Hepatocyte (in vitro differentiated cells): ENCODE measurements around the gene BRCA1. TPM values are rescaled to one million over a fixed set of nuclear protein-coding genes. Genes with fewer than 3 reads are reported as not detected.
A peak's percentile ranks its signal among the peaks of the same experiment; 100 is the strongest.

Source experiments
- DNase-seq: peaks from one replicate; pipeline ENCODE4 v3.0.0-alpha.2; 2016; ENCODE audit warnings: low spot score
- H2AFZ ChIP-seq: fragments of 200-600 bp; sonication (generic); 2 replicates; pipeline ENCODE4 v1.6.0; 2016; ENCODE audit warnings: antibody characterized with exemption, mild to moderate bottlenecking
- H3K27ac ChIP-seq: fragments of 200-600 bp; sonication (generic); 2 replicates; pipeline ENCODE4 v1.5.1; 2016; ENCODE audit warnings: mild to moderate bottlenecking
- H3K27me3 ChIP-seq: fragments of 200-600 bp; sonication (generic); 2 replicates; pipeline ENCODE4 v1.6.1; 2016
- H3K36me3 ChIP-seq: fragments of 200-600 bp; sonication (generic); replicated peaks from 2 replicates; pipeline ENCODE4 v1.5.1; 2016; ENCODE audit warnings: low read depth; ENCODE audit not compliant: insufficient read depth
- H3K4me1 ChIP-seq: fragments of 200-600 bp; sonication (generic); 2 replicates; pipeline ENCODE4 v1.5.1; 2016; ENCODE audit warnings: mild to moderate bottlenecking, moderate library complexity; ENCODE audit not compliant: insufficient read depth
- H3K4me2 ChIP-seq: fragments of 200-600 bp; sonication (generic); 2 replicates; pipeline ENCODE4 v1.6.0; 2016
- H3K4me3 ChIP-seq: fragments of 200-600 bp; sonication (generic); 2 replicates; pipeline ENCODE4 v1.5.1; 2016; ENCODE audit warnings: mild to moderate bottlenecking
- H3K79me2 ChIP-seq: fragments of 200-600 bp; sonication (generic); 2 replicates; pipeline ENCODE4 v1.6.0; 2017; ENCODE audit warnings: mild to moderate bottlenecking
- H3K9me2 ChIP-seq: fragments of 200-600 bp; sonication (generic); replicated peaks from 2 replicates; pipeline ENCODE4 v1.6.0; 2017; ENCODE audit warnings: mild to moderate bottlenecking; ENCODE audit not compliant: insufficient read depth
- H3K9me3 ChIP-seq: fragments of 200-600 bp; sonication (generic); 2 replicates; pipeline ENCODE4 v1.5.1; 2016; ENCODE audit warnings: low read depth, mild to moderate bottlenecking
- H4K20me1 ChIP-seq: fragments of 200-600 bp; sonication (generic); 2 replicates; pipeline ENCODE4 v1.6.0; 2016; ENCODE audit warnings: mild to moderate bottlenecking; ENCODE audit not compliant: insufficient read depth, poor library complexity, severe bottlenecking
- CTCF ChIP-seq: fragments of 200-600 bp; sonication (generic); IDR thresholded peaks from 2 replicates; pipeline ENCODE4 v1.5.1; 2016; ENCODE audit warnings: antibody characterized with exemption, mild to moderate bottlenecking; ENCODE audit not compliant: poor library complexity
- EZH2 ChIP-seq: fragments of 200-600 bp; sonication (generic); IDR thresholded peaks from 2 replicates; pipeline ENCODE4 v1.6.1; 2016; ENCODE audit warnings: antibody characterized with exemption, mild to moderate bottlenecking, borderline replicate concordance
- EZH2phosphoT487 ChIP-seq: fragments of 200-600 bp; sonication (generic); IDR thresholded peaks from one replicate; pipeline ENCODE4 v1.6.1; 2018; ENCODE audit warnings: antibody characterized with exemption, mild to moderate bottlenecking, low read depth, moderate library complexity; ENCODE audit not compliant: unreplicated experiment, severe bottlenecking
- WGBS: methylation state at CpG from one replicate; pipeline ENCODE4 v1.1.6; 2016; ENCODE audit warnings: low lambda C conversion rate; ENCODE audit errors: missing lambda C conversion rate; 5-methylcytosine and 5-hydroxymethylcytosine counted together
- polyA plus RNA-seq: library from polyadenylated mRNA; unstranded; fragments of >200 nt; fragmentation: Nextera tagmentation; extraction: Ambion mirVana; gene quantifications from 2 replicates; pipeline ENCODE4 v1.2.1, GENCODE V29; 2016
- total RNA-seq: library from RNA; depleted of rRNA; stranded (reverse); fragments of >200 nt; gene quantifications from 2 replicates; pipeline ENCODE4 v1.2.3, GENCODE V29; 2014

BRCA1 gene
- total and polyA plus RNA-seq, 2 experiments from 2014 or later: 7.0 to 8.0 TPM

GRCh38 chr17:43079641-43080302 is 45.4 kb downstream of the BRCA1 start:
- no peak for TF ChIP-seq EZH2
- TF ChIP-seq CTCF: no peak
- TF ChIP-seq EZH2phosphoT487: no peak
- no peaks in the 10 kb centered on the region for H4K20me1 ChIP-seq
- peak overlapping the region; percentile 67 for H3K27ac ChIP-seq
- WGBS: 72% methylated on average over 1 of the region's 1 CpG
- no peaks in the 10 kb centered on the region for H3K4me1 ChIP-seq
- H3K9me3 ChIP-seq: no peaks in the 10 kb centered on the region
- H3K4me3 ChIP-seq: no peak overlapping the region
- no peaks in the 10 kb centered on the region for H3K9me2 ChIP-seq
- no peak overlapping the region for H2AFZ ChIP-seq
- H3K4me2 ChIP-seq: no peak overlapping the region
- DNase-seq: no peak
- no peaks in the 10 kb centered on the region for H3K79me2 ChIP-seq
- H3K27me3 ChIP-seq: no peaks in the 10 kb centered on the region
- H3K36me3 ChIP-seq: no peaks in the 10 kb centered on the region

- H3K9me3 ChIP-seq: no peaks in the 10 kb centered on the region
- 84% methylated on average over 3 of the region's 4 CpGs for WGBS
- no peaks in the 10 kb centered on the region for H3K27me3 ChIP-seq
- no peaks in the 10 kb centered on the region for H3K4me1 ChIP-seq
- H4K20me1 ChIP-seq: no peaks in the 10 kb centered on the region
- TF ChIP-seq EZH2 (no peak), CTCF (no peak), EZH2phosphoT487 (no peak)
- H3K27ac ChIP-seq: no peak overlapping the region
- no peaks in the 10 kb centered on the region for H3K36me3 ChIP-seq
- DNase-seq: no peak
- H3K79me2 ChIP-seq: no peaks in the 10 kb centered on the region
- no peak overlapping the region for H2AFZ ChIP-seq
- no peak overlapping the region for H3K4me2 ChIP-seq
- no peaks in the 10 kb centered on the region for H3K9me2 ChIP-seq
- no peak overlapping the region for H3K4me3 ChIP-seq
These were observed 50.3 kb downstream of the BRCA1 start for GRCh38 chr17:43074869-43075268.

- Histone ChIP-seq H2AFZ (no peak overlapping the region), H4K20me1 (no peaks in the 10 kb centered on the region), H3K27ac (no peak overlapping the region), H3K4me2 (no peak overlapping the region), H3K27me3 (no peaks in the 10 kb centered on the region), H3K79me2 (no peaks in the 10 kb centered on the region), H3K9me2 (no peaks in the 10 kb centered on the region), H3K4me1 (no peaks in the 10 kb centered on the region), H3K9me3 (no peaks in the 10 kb centered on the region), H3K4me3 (no peak overlapping the region), H3K36me3 (no peaks in the 10 kb centered on the region)
- TF ChIP-seq CTCF (no peak), EZH2 (no peak), EZH2phosphoT487 (no peak)
- DNase-seq: no peak
- WGBS: 87% methylated on average over 1 of the region's 1 CpG
These were observed 54.3 kb downstream of the BRCA1 start for GRCh38 chr17:43070872-43071271.
